Large intestine (tissue), 3 donors: ENCODE measurements around the gene FCHSD2. TPM values are rescaled to one million over a fixed set of nuclear protein-coding genes. Genes with fewer than 3 reads are reported as not detected.
A peak's percentile ranks its signal among the peaks of the same experiment; 100 is the strongest.

ENCODE experiments used
- DNase-seq, 2 donors: peaks; one replicate each; pipeline versions ENCODE4 v3.0.0 to v3.0.0-alpha.2; 2013
- H3K27ac ChIP-seq: one replicate; pipeline ENCODE4 v1.5.1; 2013; ENCODE audit warnings: low read length
- H3K27me3 ChIP-seq: 2 replicates; pipeline ENCODE4 v1.6.1; 2013; ENCODE audit warnings: low read length; ENCODE audit not compliant: control insufficient read depth, insufficient read depth
- H3K36me3 ChIP-seq: 2 replicates; pipeline ENCODE4 v1.6.1; 2013; ENCODE audit warnings: low read length; ENCODE audit not compliant: control insufficient read depth, insufficient read depth
- H3K4me1 ChIP-seq: one replicate; pipeline ENCODE4 v1.6.1; 2013; ENCODE audit warnings: low read length; ENCODE audit not compliant: control insufficient read depth, insufficient read depth
- H3K4me3 ChIP-seq: one replicate; pipeline ENCODE4 v1.5.1; 2013; ENCODE audit warnings: low read length
- H3K9me3 ChIP-seq: one replicate; pipeline ENCODE4 v1.6.1; 2013; ENCODE audit warnings: mild to moderate bottlenecking, low read depth, low read length, moderate library complexity; ENCODE audit not compliant: control insufficient read depth
- WGBS: methylation state at CpG from one replicate; pipeline ENCODE4 v1.1.5; 2013; ENCODE audit warnings: low lambda C conversion rate; ENCODE audit not compliant: insufficient coverage; 5-methylcytosine and 5-hydroxymethylcytosine counted together
- polyA plus RNA-seq: library from polyadenylated mRNA; unstranded; fragments of 120-200 nt; gene quantifications from one replicate; pipeline ENCODE4 v1.2.1, GENCODE V29; 2013

The FCHSD2 gene
- polyA plus RNA-seq, 1 donor = 23.4 TPM

GRCh38 chr11:73011126-73011817, 130.8 kb downstream of the FCHSD2 start:
- Histone ChIP-seq H3K27me3 (no peaks in the 10 kb centered on the region), H3K27ac (no peak overlapping the region), H3K9me3 (peaks cover 16% of the 10 kb centered on the region), H3K4me1 (no peaks in the 10 kb centered on the region), H3K4me3 (no peak overlapping the region), H3K36me3 (peaks cover 10% of the 10 kb centered on the region)
- no CpG with 5 or more reads among the region's 2 CpGs for WGBS
- DNase-seq = no peak

DNA sequence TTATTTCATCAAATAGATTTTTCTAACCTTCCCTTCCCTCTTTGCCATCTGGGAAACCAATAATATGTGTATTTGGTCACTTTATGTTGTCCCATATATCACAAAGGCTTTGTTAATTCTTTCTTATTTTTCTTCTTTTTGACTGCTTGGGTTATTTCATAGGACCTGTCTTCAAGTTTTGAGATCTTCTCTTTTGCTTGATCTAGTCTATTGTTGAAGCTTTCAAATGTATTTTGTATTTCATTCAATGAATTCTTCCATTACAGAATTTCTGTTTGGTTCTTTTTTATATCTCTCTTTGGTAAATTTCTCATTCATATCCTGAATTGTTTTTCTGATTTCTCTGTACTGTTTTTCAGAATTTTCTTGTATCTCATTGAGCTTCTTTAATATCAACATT, 132.1 kb downstream of the FCHSD2 start:
- peaks cover 10% of the 10 kb centered on the region for H3K36me3 ChIP-seq
- H3K27me3 ChIP-seq = no peaks in the 10 kb centered on the region
- no peak overlapping the region for H3K4me3 ChIP-seq
- no peak for DNase-seq
- H3K27ac ChIP-seq = no peak overlapping the region
- H3K4me1 ChIP-seq = no peaks in the 10 kb centered on the region
- peaks cover 16% of the 10 kb centered on the region for H3K9me3 ChIP-seq

DNA sequence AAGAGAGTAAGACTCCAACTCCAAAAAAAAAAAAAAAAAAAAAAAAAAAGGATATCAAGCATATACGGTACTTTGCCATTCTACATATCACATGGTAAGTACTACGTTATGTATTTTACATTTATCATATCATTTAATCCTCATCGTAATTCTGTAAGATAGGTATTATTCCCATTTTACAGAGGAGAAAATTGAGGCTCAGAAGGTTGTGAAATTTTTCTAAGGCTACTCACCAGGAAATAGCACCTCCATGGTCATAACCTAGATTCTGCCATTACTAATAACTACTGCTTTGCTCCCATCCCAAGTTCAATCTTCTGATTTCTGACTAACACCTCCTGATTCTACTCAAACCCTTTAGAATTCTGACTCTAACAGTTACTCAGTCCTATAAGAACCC, 138.0 kb downstream of the FCHSD2 start:
- Histone ChIP-seq H3K27me3 (no peaks in the 10 kb centered on the region), H3K27ac (no peak overlapping the region), H3K4me1 (no peaks in the 10 kb centered on the region), H3K36me3 (no peaks in the 10 kb centered on the region), H3K4me3 (no peak overlapping the region), H3K9me3 (peaks cover 1% of the 10 kb centered on the region)
- WGBS = no CpG with 5 or more reads among the region's 3 CpGs
- DNase-seq = no peak

DNA sequence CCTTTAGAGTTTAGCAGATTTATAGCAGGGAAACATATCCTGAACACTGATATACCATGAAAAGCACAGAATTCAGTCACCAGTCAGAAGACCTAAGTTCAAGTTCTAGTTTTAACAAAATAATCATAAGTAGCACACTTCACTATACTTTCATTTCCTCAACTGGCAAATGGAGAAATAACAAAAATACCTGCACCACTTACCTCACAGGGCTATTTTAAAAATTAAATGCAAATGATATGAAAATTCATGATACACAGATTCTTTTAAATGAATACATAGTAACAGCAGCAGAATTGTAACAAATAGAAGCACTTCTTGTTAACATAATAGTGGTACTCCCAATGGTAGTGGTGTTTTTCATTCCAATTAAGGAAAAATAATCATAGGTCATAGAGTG, 139.0 kb downstream of the FCHSD2 start:
- H3K9me3 ChIP-seq = no peaks in the 10 kb centered on the region
- H3K4me1 ChIP-seq = no peaks in the 10 kb centered on the region
- no peak overlapping the region for H3K27ac ChIP-seq
- no peaks in the 10 kb centered on the region for H3K36me3 ChIP-seq
- H3K27me3 ChIP-seq = no peaks in the 10 kb centered on the region
- H3K4me3 ChIP-seq = no peak overlapping the region
- no peak for DNase-seq

DNA sequence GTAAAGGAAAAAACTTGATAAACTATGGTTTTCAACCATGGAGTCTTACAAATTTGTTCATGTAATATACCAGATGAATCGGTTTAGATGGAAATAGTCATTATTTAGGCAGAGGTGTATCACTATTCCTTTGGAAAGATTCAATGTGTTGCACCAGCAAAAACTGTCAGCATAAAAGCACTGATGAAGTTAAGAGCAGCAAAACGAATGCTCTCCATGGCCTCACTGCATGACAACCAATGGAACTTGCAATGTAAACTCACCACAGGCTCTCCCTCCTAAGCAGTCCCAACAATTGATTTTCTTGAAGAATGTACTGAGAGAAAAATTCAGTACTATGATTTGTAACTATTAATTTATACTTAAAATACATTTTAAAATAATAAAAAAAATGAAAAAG, 139.9 kb downstream of the FCHSD2 start:
- H3K36me3 ChIP-seq = no peaks in the 10 kb centered on the region
- no peak overlapping the region for H3K27ac ChIP-seq
- WGBS = no CpG with 5 or more reads among the region's 2 CpGs
- no peaks in the 10 kb centered on the region for H3K9me3 ChIP-seq
- no peaks in the 10 kb centered on the region for H3K27me3 ChIP-seq
- no peak overlapping the region for H3K4me3 ChIP-seq
- no peaks in the 10 kb centered on the region for H3K4me1 ChIP-seq
- no peak for DNase-seq

- DNase-seq = no peak
- WGBS = 80% methylated on average over 3 of the region's 4 CpGs
- Histone ChIP-seq H3K4me1 (no peaks in the 10 kb centered on the region), H3K9me3 (no peaks in the 10 kb centered on the region), H3K36me3 (no peaks in the 10 kb centered on the region), H3K27ac (no peak overlapping the region), H3K4me3 (no peak overlapping the region), H3K27me3 (no peaks in the 10 kb centered on the region)
These were observed 140.5 kb downstream of the FCHSD2 start for GRCh38 chr11:73001615-73002014.

- peaks cover 2% of the 10 kb centered on the region for H3K36me3 ChIP-seq
- no peaks in the 10 kb centered on the region for H3K9me3 ChIP-seq
- no peak overlapping the region for H3K27ac ChIP-seq
- no peak overlapping the region for H3K4me3 ChIP-seq
- no peak for DNase-seq
- H3K4me1 ChIP-seq = no peaks in the 10 kb centered on the region
- H3K27me3 ChIP-seq = no peaks in the 10 kb centered on the region
These were observed 143.4 kb downstream of the FCHSD2 start for GRCh38 chr11:72998676-72999075.

- no peak for DNase-seq
- Histone ChIP-seq H3K4me3 (no peak overlapping the region), H3K27ac (no peak overlapping the region), H3K4me1 (no peaks in the 10 kb centered on the region), H3K27me3 (no peaks in the 10 kb centered on the region), H3K9me3 (no peaks in the 10 kb centered on the region), H3K36me3 (peaks cover 2% of the 10 kb centered on the region)
- 100% methylated on average over 1 of the region's 3 CpGs for WGBS
These were observed 145.2 kb downstream of the FCHSD2 start for GRCh38 chr11:72996959-72997358.

- Histone ChIP-seq H3K27ac (no peak overlapping the region), H3K9me3 (no peaks in the 10 kb centered on the region), H3K4me3 (no peak overlapping the region), H3K36me3 (peaks cover 3% of the 10 kb centered on the region), H3K4me1 (no peaks in the 10 kb centered on the region), H3K27me3 (no peaks in the 10 kb centered on the region)
- DNase-seq = no peak
- WGBS = no CpG with 5 or more reads among the region's 1 CpG
These were observed 152.4 kb downstream of the FCHSD2 start for GRCh38 chr11:72989727-72990126.

- Histone ChIP-seq H3K36me3 (peaks cover 4% of the 10 kb centered on the region), H3K4me1 (no peaks in the 10 kb centered on the region), H3K4me3 (no peak overlapping the region), H3K9me3 (no peaks in the 10 kb centered on the region), H3K27ac (no peak overlapping the region), H3K27me3 (no peaks in the 10 kb centered on the region)
- WGBS = 90% methylated on average over 2 of the region's 3 CpGs
- no peak for DNase-seq
These were observed 153.3 kb downstream of the FCHSD2 start for GRCh38 chr11:72988821-72989220.

DNA sequence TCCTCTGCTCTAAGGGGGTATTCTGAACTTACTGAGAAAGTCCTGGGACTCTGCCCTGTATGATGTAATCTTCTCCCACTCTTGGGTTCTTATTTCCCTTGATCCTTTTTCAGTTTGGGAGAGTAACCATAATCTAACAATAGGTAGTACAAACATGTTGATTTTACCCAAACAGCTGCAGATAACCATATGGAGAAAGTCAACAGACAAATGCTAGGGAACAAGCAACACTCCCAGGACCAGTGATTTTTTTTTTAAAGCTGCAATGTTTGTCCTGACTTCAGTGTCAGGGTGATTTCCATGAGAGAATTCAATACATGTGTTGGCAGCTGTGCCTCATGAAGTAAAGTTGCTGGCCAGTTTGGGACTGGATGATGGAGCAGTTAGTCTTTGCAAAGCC, 156.5 kb downstream of the FCHSD2 start:
- no peaks in the 10 kb centered on the region for H3K27me3 ChIP-seq
- no peaks in the 10 kb centered on the region for H3K4me1 ChIP-seq
- DNase-seq = peak; percentile 2 to 15
- H3K9me3 ChIP-seq = no peaks in the 10 kb centered on the region
- no peak overlapping the region for H3K4me3 ChIP-seq
- no peak overlapping the region for H3K27ac ChIP-seq
- peaks cover 4% of the 10 kb centered on the region for H3K36me3 ChIP-seq
